Activated T-cell treated with anti-CD3 and anti-CD28 coated beads, Interleukin-2, amount 50 U/mL, for 24 hours (primary cell): ENCODE data around the gene GMDS.

Experiments used
- DNase-seq: peaks from one replicate; pipeline ENCODE4 v3.0.0-alpha.2; 2020
- H3K27ac Mint-ChIP-seq: 2 replicates; pipeline ENCODE4 v1.8.0; 2020; ENCODE audit warnings: mild to moderate bottlenecking, mixed read lengths
- H3K27me3 Mint-ChIP-seq: 2 replicates; pipeline ENCODE4 v1.8.0; 2020; ENCODE audit warnings: mixed read lengths
- H3K36me3 Mint-ChIP-seq: 2 replicates; pipeline ENCODE4 v1.8.0; 2020; ENCODE audit warnings: low read depth, mixed read lengths
- H3K4me1 Mint-ChIP-seq: 2 replicates; pipeline ENCODE4 v1.8.0; 2020; ENCODE audit warnings: low read depth, mixed read lengths
- H3K4me3 Mint-ChIP-seq: 2 replicates; pipeline ENCODE4 v1.8.0; 2020; ENCODE audit warnings: mild to moderate bottlenecking, moderate library complexity, mixed read lengths
- H3K9me3 Mint-ChIP-seq: 2 replicates; pipeline ENCODE4 v1.8.0; 2020; ENCODE audit warnings: mixed read lengths

The GMDS gene

GRCh38 chr6:1780251-1780867, 465.0 kb downstream of the GMDS start:
- Mint-ChIP-seq H3K27me3 (no peaks in the 10 kb centered on the region), H3K36me3 (peaks cover 2% of the 10 kb centered on the region), H3K27ac (no peak overlapping the region), H3K9me3 (no peaks in the 10 kb centered on the region), H3K4me1 (peaks cover under 1% of the 10 kb centered on the region), H3K4me3 (no peak overlapping the region)
- DNase-seq, result no peak

GRCh38 chr6:1778686-1779235, 466.6 kb downstream of the GMDS start:
- no peaks in the 10 kb centered on the region for H3K27me3 Mint-ChIP-seq
- H3K4me1 Mint-ChIP-seq, result peaks cover 15% of the 10 kb centered on the region
- H3K4me3 Mint-ChIP-seq, result no peak overlapping the region
- DNase-seq, result no peak
- H3K9me3 Mint-ChIP-seq, result no peaks in the 10 kb centered on the region
- no peak overlapping the region for H3K27ac Mint-ChIP-seq
- H3K36me3 Mint-ChIP-seq, result peaks cover 2% of the 10 kb centered on the region

- Mint-ChIP-seq H3K4me3 (no peak overlapping the region), H3K9me3 (no peaks in the 10 kb centered on the region)
Measured at GRCh38 chr6:1777921-1778685, 467.3 kb downstream of the GMDS start.

GRCh38 chr6:1775441-1775840, 470.0 kb downstream of the GMDS start:
- H3K36me3 Mint-ChIP-seq, result peaks cover 2% of the 10 kb centered on the region

More at GRCh38 chr6:1777921-1778685, 467.3 kb downstream of the GMDS start:
- Mint-ChIP-seq H3K27me3 (no peaks in the 10 kb centered on the region), H3K27ac (no peak overlapping the region), H3K4me1 (peaks cover 21% of the 10 kb centered on the region), H3K36me3 (peaks cover 2% of the 10 kb centered on the region)
- no peak for DNase-seq

GRCh38 chr6:1774226-1774915, 471.0 kb downstream of the GMDS start:
- Mint-ChIP-seq H3K4me1 (peaks cover 50% of the 10 kb centered on the region), H3K36me3 (peaks cover 6% of the 10 kb centered on the region), H3K27me3 (no peaks in the 10 kb centered on the region), H3K9me3 (no peaks in the 10 kb centered on the region), H3K27ac (no peak overlapping the region), H3K4me3 (no peak overlapping the region)
- DNase-seq, result no peak

More at GRCh38 chr6:1775441-1775840, 470.0 kb downstream of the GMDS start:
- Mint-ChIP-seq H3K27me3 (no peaks in the 10 kb centered on the region), H3K4me1 (peaks cover 43% of the 10 kb centered on the region), H3K4me3 (no peak overlapping the region), H3K9me3 (no peaks in the 10 kb centered on the region), H3K27ac (no peak overlapping the region)
- no peak for DNase-seq

- H3K4me1 Mint-ChIP-seq, result peaks cover 53% of the 10 kb centered on the region
- no peak overlapping the region for H3K4me3 Mint-ChIP-seq
- no peak overlapping the region for H3K27ac Mint-ChIP-seq
- no peak for DNase-seq
- H3K9me3 Mint-ChIP-seq, result no peaks in the 10 kb centered on the region
- peaks cover 6% of the 10 kb centered on the region for H3K36me3 Mint-ChIP-seq
- H3K27me3 Mint-ChIP-seq, result no peaks in the 10 kb centered on the region
Measured at GRCh38 chr6:1773700-1774099, 471.7 kb downstream of the GMDS start.

GRCh38 chr6:1770968-1771723, 474.3 kb downstream of the GMDS start:
- no peaks in the 10 kb centered on the region for H3K9me3 Mint-ChIP-seq
- DNase-seq, result peak; percentile 38
- peak overlapping the region; percentile 7 for H3K27ac Mint-ChIP-seq
- H3K4me3 Mint-ChIP-seq, result no peak overlapping the region
- H3K4me1 Mint-ChIP-seq, result peaks cover 61% of the 10 kb centered on the region
- peaks cover 7% of the 10 kb centered on the region for H3K36me3 Mint-ChIP-seq
- no peaks in the 10 kb centered on the region for H3K27me3 Mint-ChIP-seq

- Mint-ChIP-seq H3K27ac (peak overlapping the region; percentile 79), H3K36me3 (peaks cover 10% of the 10 kb centered on the region), H3K9me3 (no peaks in the 10 kb centered on the region), H3K4me1 (peaks cover 61% of the 10 kb centered on the region), H3K4me3 (peak overlapping the region; percentile 50), H3K27me3 (no peaks in the 10 kb centered on the region)
- DNase-seq, result peak; percentile 52
Measured at GRCh38 chr6:1770435-1770843, 475.0 kb downstream of the GMDS start.

- Mint-ChIP-seq H3K4me3 (no peak overlapping the region), H3K27ac (no peak overlapping the region), H3K27me3 (no peaks in the 10 kb centered on the region), H3K9me3 (no peaks in the 10 kb centered on the region), H3K4me1 (peaks cover 38% of the 10 kb centered on the region), H3K36me3 (peaks cover 8% of the 10 kb centered on the region)
- no peak for DNase-seq
Measured at GRCh38 chr6:1767481-1768246, 477.7 kb downstream of the GMDS start.

- no peak for DNase-seq
- Mint-ChIP-seq H3K27ac (no peak overlapping the region), H3K27me3 (no peaks in the 10 kb centered on the region), H3K36me3 (peaks cover 8% of the 10 kb centered on the region), H3K9me3 (no peaks in the 10 kb centered on the region), H3K4me1 (peaks cover 29% of the 10 kb centered on the region), H3K4me3 (no peak overlapping the region)
Measured at GRCh38 chr6:1766654-1767053, 478.8 kb downstream of the GMDS start.

GRCh38 chr6:1765160-1765903, 480.1 kb downstream of the GMDS start:
- Mint-ChIP-seq H3K4me1 (peaks cover 17% of the 10 kb centered on the region), H3K36me3 (peaks cover 8% of the 10 kb centered on the region), H3K9me3 (no peaks in the 10 kb centered on the region), H3K27me3 (no peaks in the 10 kb centered on the region), H3K27ac (no peak overlapping the region), H3K4me3 (no peak overlapping the region)
- DNase-seq, result no peak

GRCh38 chr6:1764397-1764987, 480.9 kb downstream of the GMDS start:
- Mint-ChIP-seq H3K27ac (no peak overlapping the region), H3K27me3 (no peaks in the 10 kb centered on the region), H3K4me3 (no peak overlapping the region), H3K9me3 (no peaks in the 10 kb centered on the region), H3K36me3 (peaks cover 4% of the 10 kb centered on the region), H3K4me1 (peaks cover 12% of the 10 kb centered on the region)
- no peak for DNase-seq

- no peak overlapping the region for H3K27ac Mint-ChIP-seq
- peaks cover 4% of the 10 kb centered on the region for H3K36me3 Mint-ChIP-seq
- no peak for DNase-seq
- H3K4me1 Mint-ChIP-seq, result peaks cover 9% of the 10 kb centered on the region
- H3K27me3 Mint-ChIP-seq, result no peaks in the 10 kb centered on the region
- no peaks in the 10 kb centered on the region for H3K9me3 Mint-ChIP-seq
- H3K4me3 Mint-ChIP-seq, result no peak overlapping the region
Measured at GRCh38 chr6:1763404-1763803, 482.0 kb downstream of the GMDS start.
